ENCODE results near the gene NCOA6.

- TF ChIP-seq CTCF (conservative IDR thresholded peaks at IDR 0.05 in 1 of 2, IDR thresholded peaks at IDR 0.05 in 1 of 2; ENCODE audit: extremely low read depth in 1 of 2, insufficient read depth in 1 of 2, low read depth in 1 of 2, low read length in 2 of 2) (no peak), EZH2 (IDR thresholded peaks at IDR 0.05; ENCODE audit: borderline replicate concordance, low read length) (no peak)
Observed at GRCh38 chr20:34755367-34755766, 70.1 kb downstream of the NCOA6 start.
